Keratinocyte (primary cell): ENCODE data around the gene SND1. TPM values are rescaled to one million over a fixed set of nuclear protein-coding genes. Genes with fewer than 3 reads are reported as not detected.

Experiments
- DNase-seq: peaks from one replicate; pipeline ENCODE4 v3.0.0-alpha.2; 2011; ENCODE audit warnings: low read depth, missing footprints, low spot score
- FAIRE-seq: peaks from 2 replicates; lab custom pipeline; 2011; peaks lifted over from hg19 to GRCh38; lab: Jason Lieb, UNC
- H2AFZ ChIP-seq: 2 replicates; pipeline ENCODE4 v1.6.0; 2012; ENCODE audit warnings: low read length, control low read depth, inconsistent platforms; ENCODE audit not compliant: control insufficient read depth
- H3K27ac ChIP-seq: 2 replicates; pipeline ENCODE4 v1.5.1; 2011; ENCODE audit warnings: low read length; ENCODE audit not compliant: control insufficient read depth, insufficient read depth
- H3K27me3 ChIP-seq: 3 replicates; pipeline ENCODE4 v1.6.0; 2011; ENCODE audit warnings: low read length; ENCODE audit not compliant: control insufficient read depth, insufficient read depth; ENCODE audit errors: extremely low read depth
- H3K36me3 ChIP-seq, 2 experiments: 2 replicates in 1 of 2; 3 replicates in 1 of 2; pipeline ENCODE4 v1.5.1; 2011; ENCODE audit warnings: low read length in 2 of 2, mild to moderate bottlenecking in 1 of 2; ENCODE audit not compliant: control insufficient read depth in 2 of 2, insufficient read depth in 2 of 2; ENCODE audit errors: extremely low read depth in 1 of 2
- H3K4me1 ChIP-seq: 3 replicates; pipeline ENCODE4 v1.5.1; 2011; ENCODE audit warnings: low read length; ENCODE audit not compliant: control insufficient read depth, insufficient read depth; ENCODE audit errors: extremely low read depth
- H3K4me2 ChIP-seq: 3 replicates; pipeline ENCODE4 v1.6.0; 2011; ENCODE audit warnings: low read depth, low read length; ENCODE audit not compliant: control insufficient read depth, insufficient read depth; ENCODE audit errors: extremely low read depth
- H3K4me3 ChIP-seq, 3 experiments: fragments of 200-600 bp in 1 of 3; sonication (generic) in 1 of 3; 2 replicates in 2 of 3; 3 replicates in 1 of 3; pipeline ENCODE4 v1.5.1; 2011 to 2016; ENCODE audit warnings: low read length in 3 of 3, mild to moderate bottlenecking in 3 of 3, control low read depth in 2 of 3, inconsistent platforms in 1 of 3, low read depth in 1 of 3, mixed read lengths in 1 of 3, mixed run types in 1 of 3, moderate library complexity in 1 of 3; ENCODE audit not compliant: control insufficient read depth in 2 of 3, insufficient read depth in 2 of 3; ENCODE audit errors: extremely low read depth in 1 of 3
- H3K79me2 ChIP-seq: 2 replicates; pipeline ENCODE4 v1.6.0; 2012; ENCODE audit warnings: low read length; ENCODE audit not compliant: control insufficient read depth, insufficient read depth
- H3K9ac ChIP-seq: 3 replicates; pipeline ENCODE4 v1.6.0; 2011; ENCODE audit warnings: low read length; ENCODE audit not compliant: control insufficient read depth, insufficient read depth; ENCODE audit errors: extremely low read depth
- H3K9me1 ChIP-seq: 3 replicates; pipeline ENCODE4 v1.6.0; 2011; ENCODE audit warnings: low read length; ENCODE audit not compliant: control insufficient read depth, insufficient read depth; ENCODE audit errors: extremely low read depth
- H3K9me3 ChIP-seq: 2 replicates; pipeline ENCODE4 v1.5.1; 2012; ENCODE audit warnings: low read depth, low read length; ENCODE audit not compliant: control insufficient read depth
- H4K20me1 ChIP-seq: 3 replicates; pipeline ENCODE4 v1.6.0; 2011; ENCODE audit warnings: low read length; ENCODE audit not compliant: control insufficient read depth, insufficient read depth; ENCODE audit errors: extremely low read depth
- EZH2 ChIP-seq: IDR thresholded peaks from one replicate; pipeline ENCODE4 v1.6.1; 2012; ENCODE audit warnings: inconsistent platforms, mild to moderate bottlenecking, low read length, moderate library complexity
- dilution Hi-C: fragments of 300-500 bp; cut with MboI; formaldehyde crosslinking; loops from one replicate; pipeline ENCODE4 v1.7.0; 2020; ENCODE audit warnings: low sequenced_read_pairs; ENCODE audit not compliant: extremely low pct_ligation_motif_present
- polyA plus RNA-seq, 5 experiments: library from polyadenylated mRNA; depleted of rRNA in 3 of 5; stranded (reverse) in 3 of 5; stranded (forward) in 1 of 5; unstranded in 1 of 5; fragments of >200 nt; gene quantifications; 1 replicate in 1 of 5; 2 replicates in 3 of 5; 3 replicates in 1 of 5; pipeline versions ENCODE4 v1.2.1 to v1.2.3, GENCODE V29; 2011 to 2012; ENCODE audit warnings: missing spikeins in 2 of 5, low read depth in 1 of 5, low replicate concordance in 1 of 5
- TF ChIP-seq, protein P1 (sequence below), 3 experiments: IDR thresholded peaks in 1 of 3; conservative IDR thresholded peaks in 1 of 3; optimal IDR thresholded peaks in 1 of 3; 2 replicates in 2 of 3; 3 replicates in 1 of 3; pipeline versions ENCODE3 to v1.5.1; 2011; ENCODE audit warnings: low read length in 3 of 3, mild to moderate bottlenecking in 3 of 3, moderate library complexity in 2 of 3, control low read depth in 1 of 3, inconsistent platforms in 1 of 3; ENCODE audit not compliant: insufficient read depth in 2 of 3; ENCODE audit errors: extremely low read depth in 1 of 3

SND1 gene
- polyA plus RNA-seq, 1 donor (not counting 4 experiments of a cell fraction or from before 2014, with no cell fraction given) = 140 TPM

DNA sequence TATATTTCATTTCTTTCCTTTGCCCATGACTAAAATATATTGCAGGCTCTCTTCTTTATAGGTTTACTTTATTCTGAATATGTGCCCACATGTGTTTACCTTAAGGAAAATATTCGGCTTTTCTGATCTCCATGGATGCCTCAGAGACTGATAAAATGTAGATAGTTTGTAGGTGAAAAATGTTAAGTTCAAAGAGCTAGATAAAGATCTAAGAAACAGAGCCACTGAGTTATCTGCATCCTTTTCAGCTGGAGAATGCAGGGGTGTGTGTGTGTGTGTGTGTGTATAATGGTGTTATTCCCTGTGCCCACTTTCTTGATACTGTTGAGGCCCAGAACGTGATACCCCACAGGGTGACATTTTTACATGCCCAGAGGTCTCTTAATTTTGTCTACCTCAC is 228.5 kb downstream of the SND1 start:
- Histone ChIP-seq H2AFZ (no peak overlapping the region), H3K79me2 (peaks cover 28% of the 10 kb centered on the region), H4K20me1 (peaks cover 10% of the 10 kb centered on the region), H3K9me1 (no peaks in the 10 kb centered on the region), H3K9me3 (no peaks in the 10 kb centered on the region), H3K4me1 (peaks cover 19% of the 10 kb centered on the region), H3K9ac (no peak overlapping the region), H3K27ac (no peak overlapping the region), H3K27me3 (no peaks in the 10 kb centered on the region), H3K4me2 (no peak overlapping the region), H3K36me3 (peaks cover 0 to 2% of the 10 kb centered on the region in 2 experiments), H3K4me3 (no peak overlapping the region)
- no peak for FAIRE-seq
- dilution Hi-C loops = no loop called here
- no peak for TF ChIP-seq EZH2
- TF ChIP-seq, protein P1, sequence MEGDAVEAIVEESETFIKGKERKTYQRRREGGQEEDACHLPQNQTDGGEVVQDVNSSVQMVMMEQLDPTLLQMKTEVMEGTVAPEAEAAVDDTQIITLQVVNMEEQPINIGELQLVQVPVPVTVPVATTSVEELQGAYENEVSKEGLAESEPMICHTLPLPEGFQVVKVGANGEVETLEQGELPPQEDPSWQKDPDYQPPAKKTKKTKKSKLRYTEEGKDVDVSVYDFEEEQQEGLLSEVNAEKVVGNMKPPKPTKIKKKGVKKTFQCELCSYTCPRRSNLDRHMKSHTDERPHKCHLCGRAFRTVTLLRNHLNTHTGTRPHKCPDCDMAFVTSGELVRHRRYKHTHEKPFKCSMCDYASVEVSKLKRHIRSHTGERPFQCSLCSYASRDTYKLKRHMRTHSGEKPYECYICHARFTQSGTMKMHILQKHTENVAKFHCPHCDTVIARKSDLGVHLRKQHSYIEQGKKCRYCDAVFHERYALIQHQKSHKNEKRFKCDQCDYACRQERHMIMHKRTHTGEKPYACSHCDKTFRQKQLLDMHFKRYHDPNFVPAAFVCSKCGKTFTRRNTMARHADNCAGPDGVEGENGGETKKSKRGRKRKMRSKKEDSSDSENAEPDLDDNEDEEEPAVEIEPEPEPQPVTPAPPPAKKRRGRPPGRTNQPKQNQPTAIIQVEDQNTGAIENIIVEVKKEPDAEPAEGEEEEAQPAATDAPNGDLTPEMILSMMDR (optimal IDR thresholded peaks at IDR 0.05 in 1 of 3, IDR thresholded peaks at IDR 0.05 in 1 of 3, conservative IDR thresholded peaks at IDR 0.05 in 1 of 3; ENCODE audit: extremely low read depth in 1 of 3, insufficient read depth in 2 of 3, low read length in 3 of 3) = no peak
- no peak for DNase-seq

DNA sequence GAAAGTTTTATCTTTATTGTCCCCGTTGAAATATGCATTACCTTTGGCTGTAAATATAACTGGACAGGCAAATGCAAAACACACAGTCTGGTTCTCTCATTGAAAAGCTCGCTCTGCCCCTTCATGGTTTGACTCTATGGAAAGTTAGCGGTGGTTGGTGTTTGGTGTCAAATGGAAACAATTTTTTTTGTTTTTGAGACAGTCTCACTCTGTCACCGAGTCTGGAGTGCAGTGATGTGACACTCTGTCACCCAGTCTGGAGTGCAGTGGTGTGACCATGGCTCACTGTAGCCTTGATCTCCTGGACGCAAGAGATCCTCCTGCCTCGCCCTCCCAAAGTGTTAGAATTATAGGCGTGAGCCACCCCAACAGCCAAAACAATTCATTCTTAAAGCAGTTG is 229.6 kb downstream of the SND1 start:
- Histone ChIP-seq H4K20me1 (peaks cover 10% of the 10 kb centered on the region), H3K27ac (no peak overlapping the region), H3K36me3 (peaks cover 0 to 2% of the 10 kb centered on the region in 2 experiments), H3K9me1 (no peaks in the 10 kb centered on the region), H3K9ac (no peak overlapping the region), H3K4me1 (peaks cover 20% of the 10 kb centered on the region), H3K79me2 (peaks cover 33% of the 10 kb centered on the region), H3K9me3 (no peaks in the 10 kb centered on the region), H3K27me3 (no peaks in the 10 kb centered on the region), H2AFZ (no peak overlapping the region), H3K4me2 (no peak overlapping the region), H3K4me3 (no peak overlapping the region)
- FAIRE-seq (no peak), DNase-seq (no peak)
- no peak for TF ChIP-seq EZH2
- TF ChIP-seq, protein P1 (optimal IDR thresholded peaks at IDR 0.05 in 1 of 3, IDR thresholded peaks at IDR 0.05 in 1 of 3, conservative IDR thresholded peaks at IDR 0.05 in 1 of 3; ENCODE audit: extremely low read depth in 1 of 3, insufficient read depth in 2 of 3, low read length in 3 of 3) = no peak
- dilution Hi-C loops = no loop called here
